NCI-H510A treated with DMSO at 0.1 percent for 48 hours (cell line): ENCODE results near the gene DDX24.

ENCODE experiments used
- DNase-seq: peaks from one replicate; lab custom pipeline; 2025; lab: John Stamatoyannopoulos, UW

DDX24 gene

GRCh38 chr14:94113908-94114588 lies 33.0 kb upstream of the DDX24 start:
- DNase-seq = no peak

DNA sequence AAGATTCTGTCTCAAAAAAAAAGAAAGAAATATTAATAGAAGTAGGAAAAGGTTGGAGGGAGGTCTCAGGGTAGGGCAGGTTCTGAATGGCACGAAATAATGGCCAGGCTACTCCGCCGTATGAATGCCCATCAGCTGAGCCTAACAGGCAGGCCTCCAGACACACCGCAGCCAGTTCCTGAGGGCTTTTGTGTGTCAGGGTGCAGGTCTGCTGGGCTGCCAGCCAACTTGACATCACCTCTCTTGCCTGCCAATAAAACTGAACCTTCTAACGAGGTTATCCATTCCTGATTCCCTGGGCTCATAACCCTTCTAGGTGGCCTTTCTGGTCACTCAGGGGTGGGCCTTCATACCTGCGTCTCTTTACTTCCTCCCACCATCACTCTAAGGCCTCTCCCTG lies 32.5 kb upstream of the DDX24 start:
- DNase-seq = no peak

GRCh38 chr14:94113073-94113472 lies 32.1 kb upstream of the DDX24 start:
- DNase-seq = no peak

- no peak for DNase-seq
Measured at GRCh38 chr14:94112513-94113063, 31.6 kb upstream of the DDX24 start.

GRCh38 chr14:94111276-94112095 lies 30.5 kb upstream of the DDX24 start:
- no peak for DNase-seq

DNA sequence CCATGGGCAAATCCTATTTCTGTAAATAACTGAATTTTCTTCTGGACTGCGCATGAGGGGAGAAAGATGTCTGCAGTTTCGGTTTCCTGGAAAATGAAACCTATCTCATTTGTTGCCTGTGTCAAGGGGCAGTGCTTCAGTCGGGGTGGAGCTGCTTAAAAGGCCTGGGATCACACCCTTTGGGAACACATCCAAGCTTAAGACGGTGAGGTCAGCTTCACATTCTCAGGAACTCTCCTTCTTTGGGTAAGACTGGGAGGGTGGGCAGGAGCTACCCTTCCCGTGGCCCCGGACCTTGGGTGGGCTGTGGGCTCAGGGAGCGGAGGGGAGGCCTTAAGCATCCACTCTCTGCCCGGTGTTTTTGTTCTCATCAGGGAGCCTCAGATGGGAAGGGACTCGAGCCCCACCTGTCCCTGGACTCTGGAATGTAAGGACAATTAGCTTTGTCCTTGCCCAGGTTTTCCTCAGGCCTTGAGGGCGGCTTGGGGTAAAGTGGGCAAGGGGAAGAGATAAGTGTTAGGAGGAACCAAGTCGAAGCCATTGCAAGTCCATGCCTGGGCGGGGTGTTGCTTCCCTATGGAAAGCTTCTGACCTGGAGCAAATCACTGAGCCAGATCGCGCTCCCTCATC lies 29.7 kb upstream of the DDX24 start, which contains the start of gene IFI27:
Gene IFI27 (plus strand): TSS at position 185 of the 630 bp plus-strand sequence.
- DNase-seq = no peak

DNA sequence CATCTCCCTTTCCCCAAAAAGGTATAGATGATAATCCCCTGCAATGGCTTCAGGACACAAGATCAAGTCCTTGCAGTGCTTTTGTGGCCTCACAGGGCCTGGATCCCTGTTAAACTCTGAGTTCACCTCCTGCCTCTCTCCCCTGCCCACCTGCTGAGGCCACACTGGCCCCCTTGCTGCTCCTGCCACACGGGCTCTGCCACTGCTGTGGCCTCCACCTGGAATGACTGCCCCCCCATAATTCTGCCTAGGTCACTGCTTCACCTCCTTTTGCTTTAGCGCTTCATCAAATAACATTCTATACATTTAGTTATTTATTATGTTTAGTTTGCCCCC lies 28.9 kb upstream of the DDX24 start:
- DNase-seq = no peak

DNA sequence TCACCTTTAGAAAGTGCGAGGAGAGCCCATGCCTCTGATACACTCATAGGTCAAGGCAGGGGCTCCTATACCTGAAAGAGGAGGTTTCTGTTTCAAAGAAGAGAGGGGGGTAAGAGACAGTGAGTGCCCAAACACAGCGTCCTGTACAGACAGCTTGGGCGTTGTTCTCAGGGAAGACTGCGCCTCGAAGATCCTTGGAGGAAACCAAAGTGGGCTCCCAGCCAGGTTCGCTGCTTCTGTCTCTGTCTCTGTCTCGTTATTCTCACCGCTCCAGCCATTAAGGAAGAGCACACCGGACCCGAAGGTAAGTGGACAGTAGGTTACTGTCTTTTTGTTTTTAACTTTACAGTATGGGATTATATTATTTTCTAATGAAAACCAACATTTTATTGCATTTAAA lies 23.7 kb upstream of the DDX24 start:
- DNase-seq = no peak

DNA sequence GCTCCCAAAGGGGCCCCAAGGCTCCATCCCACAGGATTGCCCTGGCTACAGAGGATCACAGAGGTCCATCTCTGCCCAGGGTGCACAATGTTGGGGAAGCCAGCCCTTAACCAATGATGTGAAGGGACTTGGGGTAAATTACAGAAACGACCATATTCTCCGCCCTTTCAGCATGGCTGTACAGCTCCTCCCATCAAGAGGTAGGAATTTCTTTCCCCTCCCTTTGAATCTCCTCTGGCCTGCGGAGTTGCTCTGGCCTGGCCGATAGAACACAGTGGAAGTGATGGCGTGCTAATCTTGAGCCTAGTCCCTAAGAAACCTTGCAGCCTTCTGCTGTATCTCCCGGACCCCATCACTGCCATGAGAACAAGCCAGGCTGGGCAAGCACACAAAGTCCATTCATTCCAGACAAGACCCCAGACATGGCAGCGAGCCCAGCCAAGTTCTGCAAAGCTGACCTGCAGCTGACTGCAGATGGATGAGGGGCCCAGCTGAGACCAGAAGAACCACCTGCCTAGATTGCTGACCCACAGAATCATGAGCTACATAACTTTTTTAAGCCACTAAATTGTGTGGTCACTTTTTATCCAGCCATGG lies 22.6 kb upstream of the DDX24 start:
- DNase-seq = no peak

- DNase-seq = no peak
Measured at GRCh38 chr14:94102768-94103482, 21.9 kb upstream of the DDX24 start.

GRCh38 chr14:94101748-94102147 lies 20.7 kb upstream of the DDX24 start:
- DNase-seq = no peak

GRCh38 chr14:94100847-94101246 lies 19.8 kb upstream of the DDX24 start:
- DNase-seq = no peak

- DNase-seq = no peak
Measured at GRCh38 chr14:94099006-94099405, 18.0 kb upstream of the DDX24 start.

DNA sequence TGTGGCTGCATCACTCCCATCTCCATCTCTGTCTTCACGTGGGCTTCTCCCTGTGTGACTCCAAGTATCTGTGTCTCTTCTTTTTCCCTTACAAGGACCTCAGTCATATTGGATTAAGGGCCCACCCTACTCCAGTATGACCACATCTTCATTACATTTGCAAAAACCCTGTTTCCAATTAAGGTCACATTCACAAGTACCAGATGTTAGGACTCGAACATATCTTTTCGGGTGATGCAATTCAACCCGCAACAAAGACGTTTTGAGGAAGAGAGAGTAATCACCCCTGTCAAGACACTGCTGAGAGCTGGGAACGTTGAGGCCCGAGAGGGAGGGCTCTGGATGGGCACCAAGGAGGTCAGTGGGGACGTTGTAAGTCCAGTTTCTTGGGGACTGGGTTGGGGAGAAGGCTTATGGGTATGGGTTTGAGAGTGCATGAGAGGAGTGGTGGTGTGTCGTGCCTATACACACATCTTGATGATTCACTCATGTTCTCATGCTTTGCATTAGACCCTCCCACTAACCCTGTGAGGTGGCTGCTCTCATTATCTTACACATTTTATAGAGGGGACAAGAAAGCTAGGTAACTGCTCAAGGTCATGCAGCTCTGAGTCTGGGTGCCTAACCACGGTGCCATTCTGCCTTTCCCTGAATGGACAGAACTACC lies 17.5 kb upstream of the DDX24 start:
- no peak for DNase-seq

DNA sequence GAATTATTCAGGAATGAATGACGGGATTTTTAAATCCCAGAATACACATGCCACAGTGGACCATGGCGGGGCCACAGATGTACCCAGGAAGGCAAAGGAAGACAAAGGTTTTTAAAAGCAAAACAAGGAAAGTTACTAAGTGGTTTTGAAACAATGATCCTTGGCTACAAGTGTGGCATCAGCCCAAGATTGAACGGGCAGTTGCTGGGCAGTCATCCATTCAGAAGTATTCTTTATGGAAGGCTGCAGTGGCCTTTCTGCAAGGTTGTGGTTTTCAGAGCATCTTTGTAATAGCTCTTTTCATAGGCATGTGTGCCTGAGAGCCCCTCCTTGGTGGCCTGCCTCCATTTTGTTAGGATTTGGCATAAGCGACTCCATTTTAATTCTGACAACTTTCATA lies 16.1 kb upstream of the DDX24 start:
- DNase-seq = no peak

- no peak for DNase-seq
Measured at GRCh38 chr14:94093418-94093817, 12.4 kb upstream of the DDX24 start.

DNA sequence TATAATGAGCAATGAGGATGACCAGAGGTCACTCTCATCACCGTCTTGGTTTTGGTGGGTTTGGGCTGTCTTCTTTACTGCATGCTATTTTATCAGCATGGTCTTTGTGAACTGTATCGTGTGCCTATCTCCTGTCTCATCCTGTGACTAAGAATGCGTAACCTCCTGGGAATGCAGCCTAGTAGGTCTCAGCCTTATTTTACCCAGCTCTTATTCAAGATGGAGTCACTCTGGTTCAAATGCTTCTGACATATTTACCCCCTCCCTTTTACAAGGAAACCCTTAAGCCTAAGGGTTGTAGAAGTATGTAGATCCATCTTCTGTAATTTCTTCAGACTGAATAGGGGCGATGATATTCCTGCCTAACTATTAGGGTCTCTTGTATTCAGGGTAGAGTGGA lies 8.5 kb upstream of the DDX24 start:
- DNase-seq = no peak

DNA sequence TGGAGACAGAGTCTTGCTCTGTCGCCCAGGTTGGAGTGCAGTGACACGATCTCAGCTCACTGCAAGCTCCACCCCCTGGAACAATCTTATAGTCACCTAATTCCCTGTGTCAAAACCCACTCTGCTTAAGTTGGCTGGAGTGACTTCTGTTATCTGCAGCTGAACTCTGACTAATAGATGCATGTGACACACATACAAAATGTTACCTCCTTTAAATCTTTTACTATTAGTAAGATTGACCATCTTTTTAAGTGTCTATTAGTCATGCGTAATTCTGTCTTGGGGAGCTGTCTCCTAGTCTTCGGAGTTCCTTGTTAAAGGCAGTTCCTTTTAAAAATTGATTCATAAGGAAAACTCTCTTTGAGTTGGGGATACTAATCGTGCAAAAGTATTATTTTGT lies 7.5 kb upstream of the DDX24 start:
- DNase-seq = no peak

GRCh38 chr14:94087891-94088290 lies 6.9 kb upstream of the DDX24 start:
- no peak for DNase-seq

DNA sequence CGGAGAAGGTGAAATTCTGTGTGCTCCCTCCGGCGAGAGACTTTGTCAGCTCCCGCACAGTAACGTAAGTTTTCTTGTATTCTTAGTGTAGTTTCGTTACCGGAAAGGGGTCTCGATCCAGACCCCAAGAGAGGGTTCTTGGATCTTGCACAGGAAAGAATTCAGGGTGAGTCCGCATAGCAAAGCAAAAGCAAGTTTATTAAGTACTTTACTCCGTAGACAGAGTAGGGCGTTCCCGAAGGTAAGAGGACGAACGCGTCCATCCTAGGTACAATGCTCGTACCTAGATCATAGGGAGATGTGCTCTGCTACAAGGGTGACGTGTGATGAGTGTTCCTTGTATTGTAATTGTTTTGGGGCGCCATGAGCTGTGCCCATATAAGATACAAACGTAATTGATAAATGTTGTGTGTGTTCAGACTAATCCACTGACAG lies 401 bp upstream of the DDX24 start:
- no peak for DNase-seq

DNA sequence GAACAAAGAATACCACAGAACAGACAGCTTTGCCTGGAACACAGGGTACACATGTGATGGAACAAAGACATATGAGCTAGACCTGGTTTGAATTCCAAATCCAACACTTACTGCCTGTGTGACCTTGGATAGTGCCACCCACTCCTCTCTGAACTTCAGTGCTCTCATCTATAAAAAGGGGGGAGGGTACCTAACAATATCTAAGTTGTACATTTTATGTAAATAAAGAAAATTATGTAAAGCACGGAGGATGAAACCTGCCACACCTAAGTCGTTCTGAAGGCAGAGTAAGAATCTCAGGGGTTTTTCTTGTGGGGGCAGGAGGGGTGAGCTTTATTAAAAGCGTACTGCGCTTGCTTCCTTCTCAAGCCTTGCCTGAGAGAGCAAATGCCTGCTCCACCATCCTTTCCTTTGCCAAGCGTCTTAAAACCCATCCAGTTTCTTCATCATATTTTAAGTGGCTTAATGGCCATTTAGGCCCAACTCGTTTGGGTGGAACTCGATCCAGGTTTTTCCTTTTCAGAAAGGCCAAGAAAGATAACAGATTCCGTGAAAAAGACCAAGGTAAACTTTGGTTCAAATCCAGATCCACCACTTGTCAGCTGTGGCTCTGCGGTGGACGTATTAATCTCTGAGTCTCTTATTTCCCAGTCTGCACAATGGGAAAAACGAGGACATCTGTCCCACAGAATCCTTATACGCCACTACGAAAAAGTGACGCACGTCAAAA lies 946 bp downstream of the DDX24 start:
- no peak for DNase-seq
